GM21381 (cell line): ENCODE results near the gene LRRC10B.
"Not testable (repeated sequence)": the region's sequence is repeated elsewhere in the genome, so short reads cannot be mapped to it uniquely, and the experiment has no call there.

ENCODE experiments used
- ATAC-seq: cut with Tn5 transposase; IDR thresholded peaks from one replicate; pipeline ENCODE4 v1.9.1; 2021; ENCODE audit warnings: mild to moderate bottlenecking, moderate library complexity; ENCODE audit not compliant: unreplicated experiment

Gene LRRC10B

GRCh38 chr11:61507962-61508861 lies at the start of gene LRRC10B:
Gene LRRC10B (plus strand): TSS chr11:61508749. CDS start chr11:61508999, 250 bp downstream.
- ATAC-seq, result no peak

GRCh38 chr11:61460474-61460881 lies 48.1 kb upstream of the LRRC10B start:
- ATAC-seq, result no peak

GRCh38 chr11:61460986-61461385 lies 47.6 kb upstream of the LRRC10B start:
- no peak for ATAC-seq

GRCh38 chr11:61467602-61468001 lies 40.9 kb upstream of the LRRC10B start:
- ATAC-seq, result not testable (repeated sequence)

GRCh38 chr11:61468002-61468401 lies 40.5 kb upstream of the LRRC10B start:
- ATAC-seq, result no peak

GRCh38 chr11:61472282-61472681 lies 36.3 kb upstream of the LRRC10B start:
- no peak for ATAC-seq

GRCh38 chr11:61472868-61473267 lies 35.7 kb upstream of the LRRC10B start:
- ATAC-seq, result no peak

GRCh38 chr11:61473370-61474012 lies 35.1 kb upstream of the LRRC10B start:
- ATAC-seq, result no peak

- ATAC-seq, result no peak
These were observed 34.4 kb upstream of the LRRC10B start for GRCh38 chr11:61474013-61474643.

- ATAC-seq, result no peak
These were observed 33.1 kb upstream of the LRRC10B start for GRCh38 chr11:61475433-61475832.

- ATAC-seq, result no peak
These were observed 32.2 kb upstream of the LRRC10B start for GRCh38 chr11:61476371-61476770.

GRCh38 chr11:61477126-61477525 lies 31.4 kb upstream of the LRRC10B start:
- no peak for ATAC-seq

GRCh38 chr11:61477727-61478148 lies 30.8 kb upstream of the LRRC10B start:
- ATAC-seq, result no peak

GRCh38 chr11:61479360-61480058 lies 29.0 kb upstream of the LRRC10B start:
- not testable (repeated sequence) for ATAC-seq

- ATAC-seq, result no peak
These were observed 28.1 kb upstream of the LRRC10B start for GRCh38 chr11:61480261-61480993.

- no peak for ATAC-seq
These were observed 27.6 kb upstream of the LRRC10B start for GRCh38 chr11:61480994-61481335.

GRCh38 chr11:61481806-61482205 lies 26.7 kb upstream of the LRRC10B start:
- ATAC-seq, result no peak

- ATAC-seq, result no peak
These were observed 26.0 kb upstream of the LRRC10B start for GRCh38 chr11:61482513-61482912.

GRCh38 chr11:61484541-61484940 lies 24.0 kb upstream of the LRRC10B start:
- ATAC-seq, result no peak

- ATAC-seq, result no peak
These were observed 23.5 kb upstream of the LRRC10B start for GRCh38 chr11:61485080-61485479.
